Uterus (tissue), 4 donors: Measurements from ENCODE around the gene LSP1. TPM values are rescaled to one million over a fixed set of nuclear protein-coding genes. Genes with fewer than 3 reads are reported as not detected.
A peak's percentile ranks its signal among the peaks of the same experiment; 100 is the strongest.

Experiments
- DNase-seq, 2 donors: peaks; one replicate each; pipeline ENCODE4 v3.0.0-alpha.2; 2019 to 2020
- H3K27ac ChIP-seq, 2 donors: fragments of 200-600 bp; sonication (generic); 1 replicate in 1 of 2; 2 replicates in 1 of 2; pipeline ENCODE4 v1.5.1; 2016 to 2018
- H3K27me3 ChIP-seq, 2 donors: fragments of 200-600 bp; sonication (generic); one replicate each; pipeline ENCODE4 v1.5.1; 2018 to 2019; ENCODE audit warnings: control low read depth in 1 of 2
- H3K36me3 ChIP-seq, 2 donors: fragments of 200-600 bp; sonication (generic); one replicate each; pipeline ENCODE4 v1.5.1; 2019; ENCODE audit warnings: control low read depth in 1 of 2
- H3K4me1 ChIP-seq, 2 donors: fragments of 200-600 bp; sonication (generic); one replicate each; pipeline ENCODE4 v1.5.1; 2018 to 2019; ENCODE audit warnings: control low read depth in 1 of 2
- H3K4me3 ChIP-seq, 2 donors: fragments of 200-600 bp; sonication (generic); 1 replicate in 1 of 2; 2 replicates in 1 of 2; pipeline ENCODE4 v1.5.1; 2018 to 2019; ENCODE audit warnings: mild to moderate bottlenecking in 1 of 2
- H3K9me3 ChIP-seq, 2 donors: fragments of 200-600 bp; sonication (generic); one replicate each; pipeline ENCODE4 v1.5.1; 2019; ENCODE audit warnings: control low read depth in 1 of 2
- CTCF ChIP-seq, 4 experiments: fragments of 200-600 bp in 2 of 4; fragments of 450-650 bp in 2 of 4; sonication (generic) in 2 of 4; IDR thresholded peaks; one replicate each; pipeline ENCODE4 v1.5.1; 2016 to 2019; ENCODE audit warnings: antibody characterized with exemption in 4 of 4, mild to moderate bottlenecking in 2 of 4, moderate library complexity in 1 of 4
- POLR2A ChIP-seq, 2 donors: fragments of 450-650 bp; IDR thresholded peaks; one replicate each; pipeline ENCODE4 v1.6.1; 2016; ENCODE audit warnings: antibody characterized with exemption in 2 of 2, mild to moderate bottlenecking in 1 of 2, moderate library complexity in 1 of 2
- intact Hi-C: fragments of 100-400 bp; cut with DNase I; formaldehyde crosslinking; loops from one replicate; pipeline ENCODE4 v1.15.1; 2023; ENCODE audit warnings: low total_unique reads
- total RNA-seq, 4 donors: library from RNA; depleted of rRNA in 3 of 4; stranded (reverse); fragments of >200 nt in 3 of 4; gene quantifications; one replicate each; pipeline versions ENCODE4 v1.1.0 to v1.2.4, GENCODE V29; 2014 to 2023
- donor health status: DM: yes; HTN: yes; CAD: no.

The LSP1 gene
- total RNA-seq, 4 donors from 2014 or later, result 11.2 to 112 (median 25.1) TPM

GRCh38 chr11:1828542-1828941 lies 24.3 kb upstream of the LSP1 start:
- DNase-seq, result no peak

DNA sequence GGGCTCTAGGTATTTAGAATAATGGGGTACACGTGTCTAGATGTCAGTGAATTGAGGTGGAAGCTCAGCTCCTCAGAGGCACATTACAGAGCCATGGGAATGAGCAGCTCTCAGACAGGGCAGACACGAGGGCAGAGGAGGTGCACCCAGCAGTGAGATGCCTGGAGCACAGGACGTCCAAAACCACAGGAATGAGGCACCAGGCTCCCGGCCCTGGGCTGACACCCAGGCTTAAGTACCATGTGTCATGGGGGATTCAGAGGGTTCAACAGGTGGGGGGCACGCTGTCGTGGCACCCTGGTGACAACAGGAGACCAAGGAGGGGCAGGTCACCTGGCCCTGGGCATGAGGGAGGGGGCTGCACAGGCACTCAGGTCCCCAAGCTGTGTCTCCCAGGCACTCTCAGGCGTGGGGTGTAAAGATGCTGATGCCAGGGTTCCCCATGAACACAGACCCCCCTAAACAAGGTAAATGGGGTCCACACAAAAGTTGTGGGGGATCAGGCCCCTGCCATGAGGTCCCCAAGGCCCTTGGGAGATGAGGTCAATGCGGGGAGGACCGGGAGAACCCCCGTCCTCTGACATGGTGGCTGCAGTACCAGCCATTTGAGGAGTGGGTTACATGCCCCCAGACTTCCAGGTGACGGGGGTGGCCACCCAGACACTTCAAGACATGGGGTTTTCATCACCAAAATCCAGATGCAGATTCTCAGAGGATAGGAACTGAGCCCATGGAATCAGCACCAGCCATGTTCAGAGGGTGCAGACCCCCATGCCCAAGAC lies 23.7 kb upstream of the LSP1 start:
- H3K4me1 ChIP-seq, result no peaks in the 10 kb centered on the region
- intact Hi-C loops, result no loop called here

More at GRCh38 chr11:1828542-1828941, 24.3 kb upstream of the LSP1 start:
- no peaks in the 10 kb centered on the region for H3K9me3 ChIP-seq
- intact Hi-C loops, result no loop called here
- no peak overlapping the region for H3K4me3 ChIP-seq
- no peaks in the 10 kb centered on the region for H3K27me3 ChIP-seq
- H3K36me3 ChIP-seq, result no peaks in the 10 kb centered on the region
- H3K27ac ChIP-seq, result no peak overlapping the region
- no peaks in the 10 kb centered on the region for H3K4me1 ChIP-seq
- TF ChIP-seq POLR2A (IDR thresholded peaks at IDR 0.05), result no peak
- TF ChIP-seq CTCF (IDR thresholded peaks at IDR 0.05), result no peak

GRCh38 chr11:1830004-1830321 lies 22.9 kb upstream of the LSP1 start:
- Histone ChIP-seq H3K36me3 (no peaks in the 10 kb centered on the region), H3K27ac (no peak overlapping the region), H3K27me3 (no peaks in the 10 kb centered on the region), H3K4me3 (no peak overlapping the region), H3K4me1 (no peaks in the 10 kb centered on the region), H3K9me3 (no peaks in the 10 kb centered on the region)
- DNase-seq, result no peak
- TF ChIP-seq CTCF (IDR thresholded peaks at IDR 0.05) (no peak), POLR2A (IDR thresholded peaks at IDR 0.05) (no peak)
- intact Hi-C loops, result no loop called here

More for the DNA sequence above, 23.7 kb upstream of the LSP1 start:
- TF ChIP-seq CTCF (IDR thresholded peaks at IDR 0.05) (no peak), POLR2A (IDR thresholded peaks at IDR 0.05) (no peak)
- Histone ChIP-seq H3K4me3 (no peak overlapping the region), H3K27me3 (no peaks in the 10 kb centered on the region), H3K9me3 (no peaks in the 10 kb centered on the region), H3K36me3 (no peaks in the 10 kb centered on the region), H3K27ac (no peak overlapping the region)
- no peak for DNase-seq

GRCh38 chr11:1830322-1831223 lies 22.3 kb upstream of the LSP1 start:
- H3K27me3 ChIP-seq, result no peaks in the 10 kb centered on the region
- DNase-seq, result peak in 1 of 2 donors; percentile 11
- H3K36me3 ChIP-seq, result no peaks in the 10 kb centered on the region
- no peak overlapping the region for H3K4me3 ChIP-seq
- intact Hi-C loops, result no loop called here
- H3K4me1 ChIP-seq, result no peaks in the 10 kb centered on the region
- no peaks in the 10 kb centered on the region for H3K9me3 ChIP-seq
- H3K27ac ChIP-seq, result no peak overlapping the region
- TF ChIP-seq POLR2A (IDR thresholded peaks at IDR 0.05) (no peak), CTCF (IDR thresholded peaks at IDR 0.05) (no peak)
